MG63 (cell line): ENCODE measurements around the gene TCF3. TPM values are rescaled to one million over a fixed set of nuclear protein-coding genes. Genes with fewer than 3 reads are reported as not detected.

Experiments
- DNase-seq: peaks from one replicate; pipeline ENCODE4 v3.0.0-alpha.2; 2020
- H3K27me3 ChIP-seq: fragments of 250-450 bp; sonication (Bioruptor Pico); 2 replicates; pipeline ENCODE4 v1.5.1; 2020; ENCODE audit warnings: mild to moderate bottlenecking, moderate library complexity
- H3K36me3 ChIP-seq: fragments of 250-450 bp; sonication (Bioruptor Pico); 2 replicates; pipeline ENCODE4 v1.5.1; 2020; ENCODE audit warnings: mild to moderate bottlenecking, moderate library complexity
- H3K4me3 ChIP-seq: fragments of 250-450 bp; sonication (Bioruptor Pico); 2 replicates; pipeline ENCODE4 v1.5.1; 2020; ENCODE audit warnings: mild to moderate bottlenecking, moderate library complexity
- H3K9me3 ChIP-seq: fragments of 250-450 bp; sonication (Bioruptor Pico); 2 replicates; pipeline ENCODE4 v1.5.1; 2020; ENCODE audit warnings: mild to moderate bottlenecking, moderate library complexity
- total RNA-seq: library from RNA; depleted of rRNA; stranded (reverse); fragments of >200 nt; shearing (Covaris generic); gene quantifications from 2 replicates; pipeline ENCODE4 v1.2.3, GENCODE V29; 2014; ENCODE audit warnings: low replicate concordance

The TCF3 gene
- total RNA-seq, 1 experiment from 2014 or later = 135 TPM

GRCh38 chr19:1613146-1613545 is 39.3 kb downstream of the TCF3 start:
- no peaks in the 10 kb centered on the region for H3K27me3 ChIP-seq
- no peak overlapping the region for H3K4me3 ChIP-seq
- DNase-seq = no peak
- no peaks in the 10 kb centered on the region for H3K9me3 ChIP-seq
- peaks cover 3% of the 10 kb centered on the region; the same call in 1 of the 2 replicates for H3K36me3 ChIP-seq

- peaks cover 3% of the 10 kb centered on the region; the same call in 1 of the 2 replicates for H3K36me3 ChIP-seq
- no peak overlapping the region for H3K4me3 ChIP-seq
- no peaks in the 10 kb centered on the region for H3K9me3 ChIP-seq
These were observed 40.0 kb downstream of the TCF3 start for GRCh38 chr19:1612114-1613086.

GRCh38 chr19:1611353-1611752 is 41.1 kb downstream of the TCF3 start:
- Histone ChIP-seq H3K27me3 (no peaks in the 10 kb centered on the region), H3K9me3 (no peaks in the 10 kb centered on the region), H3K36me3 (peaks cover 3% of the 10 kb centered on the region; the same call in 1 of the 2 replicates), H3K4me3 (no peak overlapping the region)
- DNase-seq = no peak

More at GRCh38 chr19:1612114-1613086, 40.0 kb downstream of the TCF3 start:
- no peak for DNase-seq
- H3K27me3 ChIP-seq = no peaks in the 10 kb centered on the region

GRCh38 chr19:1610579-1610978 is 41.8 kb downstream of the TCF3 start:
- no peaks in the 10 kb centered on the region for H3K9me3 ChIP-seq
- DNase-seq = no peak

GRCh38 chr19:1609680-1610474 is 42.5 kb downstream of the TCF3 start:
- Histone ChIP-seq H3K9me3 (no peaks in the 10 kb centered on the region), H3K36me3 (no peaks in the 10 kb centered on the region; the same call in 1 of the 2 replicates), H3K27me3 (no peaks in the 10 kb centered on the region), H3K4me3 (no peak overlapping the region)
- DNase-seq = no peak

More at GRCh38 chr19:1610579-1610978, 41.8 kb downstream of the TCF3 start:
- no peaks in the 10 kb centered on the region; the same call in 1 of the 2 replicates for H3K36me3 ChIP-seq
- H3K27me3 ChIP-seq = no peaks in the 10 kb centered on the region
- H3K4me3 ChIP-seq = no peak overlapping the region

GRCh38 chr19:1609103-1609396 is 43.4 kb downstream of the TCF3 start:
- H3K9me3 ChIP-seq = no peaks in the 10 kb centered on the region
- H3K27me3 ChIP-seq = no peaks in the 10 kb centered on the region
- no peak for DNase-seq
- H3K36me3 ChIP-seq = no peaks in the 10 kb centered on the region; the same call in 1 of the 2 replicates
- no peak overlapping the region for H3K4me3 ChIP-seq

- DNase-seq = no peak
- Histone ChIP-seq H3K27me3 (no peaks in the 10 kb centered on the region), H3K4me3 (no peak overlapping the region), H3K36me3 (peaks cover 2% of the 10 kb centered on the region; the same call in 1 of the 2 replicates), H3K9me3 (no peaks in the 10 kb centered on the region)
These were observed 43.9 kb downstream of the TCF3 start for GRCh38 chr19:1608359-1609102.

- Histone ChIP-seq H3K9me3 (no peaks in the 10 kb centered on the region), H3K4me3 (peak overlapping the region; percentile 86), H3K27me3 (no peaks in the 10 kb centered on the region), H3K36me3 (peaks cover 7% of the 10 kb centered on the region)
- no peak for DNase-seq
These were observed 46.2 kb downstream of the TCF3 start for GRCh38 chr19:1606138-1606651.

GRCh38 chr19:1605236-1606137 is 46.9 kb downstream of the TCF3 start, which contains the start of gene UQCR11:
Gene UQCR11 (minus strand): TSS chr19:1605462. CDS start chr19:1605409, 53 bp downstream.
- H3K27me3 ChIP-seq = no peaks in the 10 kb centered on the region
- H3K9me3 ChIP-seq = no peaks in the 10 kb centered on the region
- H3K36me3 ChIP-seq = peaks cover 7% of the 10 kb centered on the region
- DNase-seq = peak; percentile 89
- H3K4me3 ChIP-seq = peak within 1 kb of the TSS; percentile 86

GRCh38 chr19:1602091-1602707 is 50.2 kb downstream of the TCF3 start:
- no peaks in the 10 kb centered on the region for H3K27me3 ChIP-seq
- no peak for DNase-seq
- peaks cover 14% of the 10 kb centered on the region for H3K36me3 ChIP-seq
- no peaks in the 10 kb centered on the region for H3K9me3 ChIP-seq
- no peak overlapping the region for H3K4me3 ChIP-seq

- DNase-seq = no peak
- Histone ChIP-seq H3K4me3 (no peak overlapping the region), H3K9me3 (no peaks in the 10 kb centered on the region), H3K27me3 (no peaks in the 10 kb centered on the region), H3K36me3 (peaks cover 17% of the 10 kb centered on the region)
These were observed 50.8 kb downstream of the TCF3 start for GRCh38 chr19:1601613-1602064.

- H3K4me3 ChIP-seq = no peak overlapping the region
- DNase-seq = no peak
- H3K36me3 ChIP-seq = peaks cover 19% of the 10 kb centered on the region
These were observed 53.0 kb downstream of the TCF3 start for GRCh38 chr19:1599460-1599846.

GRCh38 chr19:1598777-1599459 is 53.5 kb downstream of the TCF3 start:
- peaks cover 19% of the 10 kb centered on the region for H3K36me3 ChIP-seq
- no peaks in the 10 kb centered on the region for H3K27me3 ChIP-seq
- DNase-seq = no peak
- H3K4me3 ChIP-seq = no peak overlapping the region
- H3K9me3 ChIP-seq = no peaks in the 10 kb centered on the region

More at GRCh38 chr19:1599460-1599846, 53.0 kb downstream of the TCF3 start:
- H3K9me3 ChIP-seq = no peaks in the 10 kb centered on the region
- no peaks in the 10 kb centered on the region for H3K27me3 ChIP-seq

GRCh38 chr19:1593501-1593772 is 59.0 kb downstream of the TCF3 start:
- peaks cover 22% of the 10 kb centered on the region for H3K36me3 ChIP-seq
- no peaks in the 10 kb centered on the region for H3K27me3 ChIP-seq
- peak overlapping the region; percentile 52 for H3K4me3 ChIP-seq
- DNase-seq = no peak
- H3K9me3 ChIP-seq = no peaks in the 10 kb centered on the region
